Activated naive CD8-positive, alpha-beta T cell treated with anti-CD3 and anti-CD28 coated beads for 36 hours (primary cell): ENCODE data around the gene LHB. TPM values are rescaled to one million over a fixed set of nuclear protein-coding genes. Genes with fewer than 3 reads are reported as not detected.

Experiments
- DNase-seq: peaks from one replicate; pipeline ENCODE4 v3.0.0; 2021
- H3K27ac Mint-ChIP-seq: one replicate; pipeline ENCODE4 v1.8.0; 2022; ENCODE audit warnings: mild to moderate bottlenecking, moderate library complexity, mixed read lengths
- H3K27me3 Mint-ChIP-seq: one replicate; pipeline ENCODE4 v1.8.0; 2022; ENCODE audit warnings: mild to moderate bottlenecking, mixed read lengths
- H3K36me3 Mint-ChIP-seq: one replicate; pipeline ENCODE4 v1.8.0; 2021; ENCODE audit warnings: mild to moderate bottlenecking, mixed read lengths
- H3K4me1 Mint-ChIP-seq: one replicate; pipeline ENCODE4 v1.8.0; 2021; ENCODE audit warnings: mixed read lengths
- H3K4me3 Mint-ChIP-seq: one replicate; pipeline ENCODE4 v1.8.0; 2022; ENCODE audit warnings: mild to moderate bottlenecking, moderate library complexity, mixed read lengths
- H3K9me3 Mint-ChIP-seq: one replicate; pipeline ENCODE4 v1.8.0; 2022; ENCODE audit warnings: mixed read lengths
- total RNA-seq, 2 experiments: library from RNA; stranded (reverse); gene quantifications; one replicate each; pipeline ENCODE4 v1.2.3, GENCODE V29; 2021

The LHB gene
- total RNA-seq, 2 experiments from 2014 or later = not detected

DNA sequence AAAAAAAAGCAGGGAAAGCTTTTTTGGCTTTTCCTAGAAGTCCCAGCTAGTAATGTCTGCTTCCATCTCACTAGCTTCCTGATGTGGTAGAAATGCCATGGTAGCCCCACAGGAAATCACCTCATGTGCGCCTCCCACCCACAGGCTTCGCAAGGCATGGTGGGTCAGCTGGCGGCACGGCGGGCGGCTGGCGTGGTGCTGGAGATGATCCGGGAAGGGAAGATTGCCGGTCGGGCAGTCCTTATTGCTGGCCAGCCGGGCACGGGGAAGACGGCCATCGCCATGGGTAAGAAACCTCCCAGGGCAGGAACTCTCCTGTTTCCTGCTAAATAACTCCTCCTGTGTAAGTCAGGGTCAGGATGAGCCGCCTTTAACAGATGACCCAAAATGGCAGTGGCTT lies 12.8 kb downstream of the LHB start:
- Mint-ChIP-seq H3K27me3 (no peaks in the 10 kb centered on the region), H3K4me1 (no peaks in the 10 kb centered on the region), H3K9me3 (no peaks in the 10 kb centered on the region), H3K4me3 (no peak overlapping the region), H3K27ac (no peak overlapping the region), H3K36me3 (peaks cover 28% of the 10 kb centered on the region)
- no peak for DNase-seq

DNA sequence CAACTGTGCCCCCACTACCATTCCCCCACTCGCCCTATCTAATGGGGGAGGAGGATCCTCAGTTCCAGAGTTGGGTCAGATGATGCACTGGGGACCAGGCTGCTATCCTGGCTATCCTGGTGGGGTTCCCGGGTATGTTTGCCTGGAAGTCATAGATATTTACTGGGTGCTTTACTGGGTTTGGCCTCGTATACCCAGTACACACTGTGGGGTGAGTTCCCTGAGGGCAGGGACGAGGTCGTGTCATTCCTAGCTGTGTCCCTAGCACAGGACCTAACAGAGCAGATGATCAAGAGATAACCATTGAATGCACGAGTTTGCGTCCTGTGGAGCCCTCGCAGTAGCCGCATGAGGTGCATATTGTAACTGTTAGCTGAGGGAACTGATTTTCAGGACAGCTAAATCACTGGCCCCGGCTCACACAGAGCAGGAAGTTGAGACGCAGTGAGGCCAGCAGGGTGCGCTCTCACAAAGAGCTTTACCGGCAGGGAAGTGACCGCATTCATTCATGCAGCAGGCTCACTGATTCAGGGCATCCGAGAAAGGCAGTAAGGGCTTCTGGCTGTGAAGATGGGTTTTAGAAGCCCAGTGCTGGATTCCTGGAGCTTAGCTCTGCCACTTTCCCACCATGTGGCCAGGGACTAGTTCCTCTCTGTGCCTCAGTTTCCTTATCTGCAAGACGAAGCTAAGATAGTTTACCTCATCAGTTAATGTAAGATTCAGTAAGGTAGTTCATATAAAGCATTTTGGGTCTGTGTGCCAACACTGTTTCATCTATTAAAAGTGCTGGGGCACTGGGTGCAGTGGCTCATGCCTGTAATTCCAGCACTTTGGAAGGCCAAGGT lies 17.2 kb downstream of the LHB start:
- Mint-ChIP-seq H3K27me3 (no peaks in the 10 kb centered on the region), H3K9me3 (no peaks in the 10 kb centered on the region), H3K27ac (no peak overlapping the region), H3K36me3 (peaks cover 31% of the 10 kb centered on the region), H3K4me3 (no peak overlapping the region), H3K4me1 (peaks cover 6% of the 10 kb centered on the region)
- DNase-seq = peak; percentile 61

DNA sequence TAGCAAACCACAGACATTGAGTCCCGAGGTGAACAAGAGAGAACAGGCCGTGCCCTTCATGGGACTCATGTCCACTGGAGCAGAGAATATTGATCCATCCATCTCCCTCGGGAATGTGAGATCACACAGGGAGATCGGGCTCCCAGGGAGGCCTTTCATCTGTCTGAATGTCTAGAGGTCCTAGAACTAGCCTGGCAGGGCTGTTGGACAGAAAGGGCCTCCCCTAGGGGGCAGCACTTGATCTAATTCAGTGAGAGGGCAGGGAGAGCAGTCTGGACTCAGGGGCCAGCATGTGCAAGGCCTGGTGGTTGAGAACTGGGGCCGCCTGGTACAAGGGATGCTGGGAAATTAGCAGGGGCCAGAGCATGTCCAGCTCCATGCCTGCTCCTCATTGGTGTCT lies 18.9 kb downstream of the LHB start:
- no peaks in the 10 kb centered on the region for H3K9me3 Mint-ChIP-seq
- peaks cover 29% of the 10 kb centered on the region for H3K36me3 Mint-ChIP-seq
- H3K4me1 Mint-ChIP-seq = peaks cover 11% of the 10 kb centered on the region
- peak; percentile 43 for DNase-seq
- no peaks in the 10 kb centered on the region for H3K27me3 Mint-ChIP-seq
- H3K27ac Mint-ChIP-seq = no peak overlapping the region
- no peak overlapping the region for H3K4me3 Mint-ChIP-seq

DNA sequence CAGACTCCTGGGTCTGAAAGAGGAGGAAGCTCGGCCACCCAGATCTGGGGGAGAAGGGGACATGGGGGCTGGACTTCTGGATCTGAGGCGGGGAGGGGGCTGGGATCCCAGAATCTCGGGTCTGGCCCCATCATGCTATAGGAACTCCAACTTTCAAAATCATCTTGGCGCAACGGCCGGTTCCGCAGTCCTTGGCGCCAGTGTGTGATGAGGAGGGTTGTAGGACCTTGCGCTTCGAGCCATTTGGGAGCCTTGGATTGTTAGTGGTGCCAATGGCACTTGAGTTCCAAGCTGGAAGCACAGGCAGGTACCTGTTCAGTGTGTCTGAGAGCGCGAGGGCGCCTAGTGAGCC lies 22.9 kb downstream of the LHB start:
- H3K4me1 Mint-ChIP-seq = peaks cover 22% of the 10 kb centered on the region
- no peak for DNase-seq
- peak overlapping the region; percentile 100 for H3K4me3 Mint-ChIP-seq
- H3K27me3 Mint-ChIP-seq = no peaks in the 10 kb centered on the region
- peaks cover 22% of the 10 kb centered on the region for H3K36me3 Mint-ChIP-seq
- no peaks in the 10 kb centered on the region for H3K9me3 Mint-ChIP-seq
- peak overlapping the region; percentile 96 for H3K27ac Mint-ChIP-seq

- Mint-ChIP-seq H3K27ac (peak within 1 kb of the TSS; percentile 96), H3K4me3 (peak within 1 kb of the TSS; percentile 100), H3K36me3 (peaks cover 27% of the 10 kb centered on the region), H3K4me1 (peaks cover 22% of the 10 kb centered on the region), H3K27me3 (no peaks in the 10 kb centered on the region), H3K9me3 (no peaks in the 10 kb centered on the region)
- DNase-seq = peak; percentile 100
Observed at GRCh38 chr19:48993175-48994034, 23.5 kb downstream of the LHB start, which contains the start of the genes GYS1 and RUVBL2. Gene GYS1 (minus strand): TSS chr19:48993309. CDS start chr19:48993112, 197 bp downstream. Gene RUVBL2 (plus strand): TSS chr19:48993887. CDS start chr19:48993912, 25 bp downstream.

GRCh38 chr19:48992581-48993174 lies 24.2 kb downstream of the LHB start:
- DNase-seq = no peak
- peak overlapping the region; percentile 87 for H3K27ac Mint-ChIP-seq
- H3K36me3 Mint-ChIP-seq = peaks cover 33% of the 10 kb centered on the region
- no peaks in the 10 kb centered on the region for H3K9me3 Mint-ChIP-seq
- peak overlapping the region; percentile 100 for H3K4me3 Mint-ChIP-seq
- peaks cover 28% of the 10 kb centered on the region for H3K4me1 Mint-ChIP-seq
- no peaks in the 10 kb centered on the region for H3K27me3 Mint-ChIP-seq

DNA sequence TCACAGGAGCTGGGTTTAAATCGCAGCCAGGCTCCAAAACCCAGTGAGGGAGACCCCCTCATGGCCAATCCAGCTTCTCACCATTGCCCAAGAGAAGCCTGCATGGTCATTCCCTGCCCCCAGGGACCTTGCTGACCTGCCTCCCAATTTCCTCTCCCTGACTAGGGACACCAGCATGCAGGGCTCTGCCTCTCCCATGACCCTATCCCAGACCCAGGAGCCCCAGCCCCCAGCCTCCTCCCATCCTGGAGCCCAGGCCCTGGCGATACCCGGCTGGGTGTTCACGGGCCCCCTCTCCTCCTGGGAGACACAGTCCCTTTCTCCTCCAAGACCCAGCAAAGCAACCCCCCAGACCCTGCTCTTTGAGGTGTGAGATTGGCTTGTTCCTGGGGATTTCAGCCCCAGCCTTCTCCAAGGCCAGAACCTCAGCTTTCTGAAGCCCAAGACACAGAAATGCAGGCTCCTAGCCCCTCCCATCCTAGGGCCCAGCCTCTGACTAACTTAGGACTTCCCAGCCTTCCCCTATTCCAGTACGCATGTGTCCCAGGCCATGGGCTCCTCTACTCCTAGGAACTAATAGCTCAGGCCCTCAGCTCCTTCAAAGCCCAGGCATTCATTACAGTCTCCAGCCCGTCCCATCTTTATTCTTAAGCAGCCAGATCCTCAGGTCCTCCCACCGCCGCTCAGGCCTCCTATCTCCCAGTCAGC lies 24.9 kb downstream of the LHB start:
- Mint-ChIP-seq H3K27ac (peak overlapping the region; percentile 87), H3K9me3 (no peaks in the 10 kb centered on the region), H3K4me3 (peak overlapping the region; percentile 100), H3K36me3 (peaks cover 32% of the 10 kb centered on the region), H3K27me3 (no peaks in the 10 kb centered on the region), H3K4me1 (peaks cover 34% of the 10 kb centered on the region)
- no peak for DNase-seq

- Mint-ChIP-seq H3K27me3 (no peaks in the 10 kb centered on the region), H3K4me1 (peaks cover 38% of the 10 kb centered on the region), H3K4me3 (no peak overlapping the region), H3K36me3 (peaks cover 30% of the 10 kb centered on the region), H3K9me3 (no peaks in the 10 kb centered on the region), H3K27ac (no peak overlapping the region)
- no peak for DNase-seq
Observed at GRCh38 chr19:48991011-48991609, 25.8 kb downstream of the LHB start.

GRCh38 chr19:48990400-48990799 lies 26.5 kb downstream of the LHB start:
- Mint-ChIP-seq H3K4me3 (no peak overlapping the region), H3K27me3 (no peaks in the 10 kb centered on the region), H3K4me1 (peaks cover 38% of the 10 kb centered on the region), H3K36me3 (peaks cover 30% of the 10 kb centered on the region), H3K9me3 (no peaks in the 10 kb centered on the region), H3K27ac (peak overlapping the region; percentile 18)
- DNase-seq = no peak

GRCh38 chr19:48989701-48990291 lies 27.1 kb downstream of the LHB start:
- Mint-ChIP-seq H3K36me3 (peaks cover 24% of the 10 kb centered on the region), H3K27ac (peak overlapping the region; percentile 18), H3K9me3 (no peaks in the 10 kb centered on the region), H3K4me1 (peaks cover 33% of the 10 kb centered on the region), H3K27me3 (no peaks in the 10 kb centered on the region), H3K4me3 (no peak overlapping the region)
- DNase-seq = no peak

DNA sequence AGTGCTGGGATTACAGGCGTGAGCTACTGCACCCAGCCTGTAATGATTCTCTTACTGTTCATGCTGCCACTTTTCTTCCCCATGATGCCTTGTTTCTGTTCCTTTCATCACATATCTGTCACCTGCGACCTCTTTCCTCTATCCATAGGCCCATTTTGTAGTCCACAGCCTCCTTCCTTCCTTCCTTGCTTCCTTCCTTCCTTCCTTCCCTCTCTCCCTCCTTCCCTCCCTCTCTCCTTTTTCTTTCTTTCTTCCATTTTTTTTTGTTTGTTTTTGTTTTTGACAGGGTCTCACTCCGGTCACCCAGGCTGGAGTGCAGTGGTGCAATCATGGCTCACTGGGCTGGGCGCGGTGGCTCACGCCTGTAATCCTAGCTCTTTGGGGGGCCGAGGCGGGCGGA lies 28.0 kb downstream of the LHB start:
- H3K9me3 Mint-ChIP-seq = no peaks in the 10 kb centered on the region
- peaks cover 19% of the 10 kb centered on the region for H3K36me3 Mint-ChIP-seq
- no peaks in the 10 kb centered on the region for H3K27me3 Mint-ChIP-seq
- no peak overlapping the region for H3K4me3 Mint-ChIP-seq
- peak overlapping the region; percentile 40 for H3K27ac Mint-ChIP-seq
- peaks cover 27% of the 10 kb centered on the region for H3K4me1 Mint-ChIP-seq
- no peak for DNase-seq

DNA sequence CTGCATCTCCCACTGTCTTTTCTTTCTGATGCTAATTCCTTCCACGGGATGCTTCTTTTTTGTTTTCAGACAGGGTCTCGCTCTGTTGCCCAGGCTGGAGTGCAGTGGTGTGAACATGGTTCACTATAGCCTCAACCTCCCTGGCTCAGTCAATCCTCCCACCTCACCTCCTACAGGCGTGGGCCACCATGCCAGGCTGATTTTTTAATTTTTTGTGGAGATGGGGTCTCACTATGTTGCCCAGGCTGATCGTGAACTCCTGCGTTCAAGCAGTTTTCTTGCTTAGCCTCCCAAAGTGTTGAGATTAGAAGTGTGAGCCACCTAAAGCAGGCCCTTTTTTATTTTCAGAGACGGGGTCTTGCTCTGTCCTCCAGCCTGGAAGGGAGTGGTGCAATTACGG lies 28.6 kb downstream of the LHB start:
- Mint-ChIP-seq H3K4me1 (peaks cover 27% of the 10 kb centered on the region), H3K9me3 (no peaks in the 10 kb centered on the region), H3K36me3 (peaks cover 21% of the 10 kb centered on the region), H3K4me3 (no peak overlapping the region), H3K27ac (peak overlapping the region; percentile 70), H3K27me3 (no peaks in the 10 kb centered on the region)
- DNase-seq = no peak

- H3K9me3 Mint-ChIP-seq = no peaks in the 10 kb centered on the region
Observed at GRCh38 chr19:48987323-48987722, 29.6 kb downstream of the LHB start.

GRCh38 chr19:48986211-48986610 lies 30.7 kb downstream of the LHB start:
- H3K27ac Mint-ChIP-seq = no peak overlapping the region

More at GRCh38 chr19:48987323-48987722, 29.6 kb downstream of the LHB start:
- no peaks in the 10 kb centered on the region for H3K27me3 Mint-ChIP-seq
- no peak overlapping the region for H3K4me3 Mint-ChIP-seq
- peaks cover 25% of the 10 kb centered on the region for H3K36me3 Mint-ChIP-seq
- peak overlapping the region; percentile 70 for H3K27ac Mint-ChIP-seq
- H3K4me1 Mint-ChIP-seq = peaks cover 26% of the 10 kb centered on the region
- DNase-seq = no peak

More at GRCh38 chr19:48986211-48986610, 30.7 kb downstream of the LHB start:
- H3K9me3 Mint-ChIP-seq = no peaks in the 10 kb centered on the region
- H3K36me3 Mint-ChIP-seq = peaks cover 26% of the 10 kb centered on the region
- DNase-seq = no peak
- H3K4me3 Mint-ChIP-seq = no peak overlapping the region
- H3K27me3 Mint-ChIP-seq = no peaks in the 10 kb centered on the region
- peaks cover 21% of the 10 kb centered on the region for H3K4me1 Mint-ChIP-seq
